Trophoblast cell (in vitro differentiated cells and primary cell): ENCODE data around the gene AQP1.
A peak's percentile ranks its signal among the peaks of the same experiment; 100 is the strongest.

Source experiments
- DNase-seq, 2 donors: peaks; one replicate each; pipeline ENCODE4 v3.0.0-alpha.2; 2016
- H2AFZ ChIP-seq: 2 replicates; pipeline ENCODE4 v1.6.1; 2013; ENCODE audit warnings: low read length, moderate library complexity, mild to moderate bottlenecking; ENCODE audit not compliant: insufficient read depth, poor library complexity
- H2AK5ac ChIP-seq: 2 replicates; pipeline ENCODE4 v1.6.1; 2013; ENCODE audit warnings: mild to moderate bottlenecking, low read length
- H2BK120ac ChIP-seq: 2 replicates; pipeline ENCODE4 v1.6.1; 2013; ENCODE audit warnings: low read length, mild to moderate bottlenecking, moderate library complexity; ENCODE audit not compliant: insufficient read depth, poor library complexity
- H2BK12ac ChIP-seq: 2 replicates; pipeline ENCODE4 v1.6.1; 2013; ENCODE audit warnings: mild to moderate bottlenecking, low read length, moderate library complexity
- H2BK5ac ChIP-seq: 2 replicates; pipeline ENCODE4 v1.6.1; 2013; ENCODE audit warnings: low read length, low read depth, moderate library complexity, mild to moderate bottlenecking; ENCODE audit not compliant: poor library complexity
- H3K14ac ChIP-seq: 2 replicates; pipeline ENCODE4 v1.6.1; 2013; ENCODE audit warnings: mild to moderate bottlenecking, low read length
- H3K18ac ChIP-seq: 2 replicates; pipeline ENCODE4 v1.6.1; 2013; ENCODE audit warnings: mild to moderate bottlenecking, low read length
- H3K23ac ChIP-seq: 2 replicates; pipeline ENCODE4 v1.6.1; 2013; ENCODE audit warnings: low read length
- H3K27ac ChIP-seq: 2 replicates; pipeline ENCODE4 v1.5.1; 2013; ENCODE audit warnings: low read depth, mild to moderate bottlenecking, inconsistent platforms, low read length, moderate library complexity
- H3K27me3 ChIP-seq: 2 replicates; pipeline ENCODE4 v1.6.1; 2013; ENCODE audit warnings: inconsistent platforms, mild to moderate bottlenecking, low read length, moderate library complexity; ENCODE audit not compliant: insufficient read depth
- H3K36me3 ChIP-seq, 2 experiments: 1 replicate in 1 of 2; 2 replicates in 1 of 2; pipeline ENCODE4 v1.6.1; 2013; ENCODE audit warnings: low read length in 2 of 2, mild to moderate bottlenecking in 2 of 2, moderate library complexity in 1 of 2; ENCODE audit not compliant: insufficient read depth in 2 of 2, control insufficient read depth in 1 of 2
- H3K4ac ChIP-seq: 2 replicates; pipeline ENCODE4 v1.6.1; 2013; ENCODE audit warnings: low read depth, mild to moderate bottlenecking, low read length, moderate library complexity
- H3K4me1 ChIP-seq, 2 experiments: 1 replicate in 1 of 2; 2 replicates in 1 of 2; pipeline ENCODE4 v1.6.1; 2013; ENCODE audit warnings: low read length in 2 of 2, mild to moderate bottlenecking in 2 of 2, moderate library complexity in 1 of 2; ENCODE audit not compliant: insufficient read depth in 2 of 2, control insufficient read depth in 1 of 2
- H3K4me2 ChIP-seq: 2 replicates; pipeline ENCODE4 v1.6.1; 2013; ENCODE audit warnings: inconsistent platforms, mild to moderate bottlenecking, low read length, moderate library complexity
- H3K4me3 ChIP-seq: 2 replicates; pipeline ENCODE4 v1.5.1; 2013; ENCODE audit warnings: mild to moderate bottlenecking, low read depth, low read length, inconsistent platforms
- H3K79me1 ChIP-seq: one replicate; pipeline ENCODE4 v1.6.1; 2013; ENCODE audit warnings: low read length
- H3K79me2 ChIP-seq: 2 replicates; pipeline ENCODE4 v1.6.1; 2013; ENCODE audit warnings: low read length, mild to moderate bottlenecking; ENCODE audit not compliant: control insufficient read depth, insufficient read depth, poor library complexity
- H3K9ac ChIP-seq: 2 replicates; pipeline ENCODE4 v1.6.1; 2013; ENCODE audit warnings: mild to moderate bottlenecking, low read length
- H3K9me3 ChIP-seq: 2 replicates; pipeline ENCODE4 v1.6.1; 2013; ENCODE audit warnings: low read depth, mild to moderate bottlenecking, control low read depth, inconsistent platforms, low read length; ENCODE audit not compliant: insufficient read depth
- H4K12ac ChIP-seq: 2 replicates; pipeline ENCODE4 v1.6.1; 2013; ENCODE audit warnings: low read depth, mild to moderate bottlenecking, low read length, moderate library complexity
- H4K8ac ChIP-seq: 2 replicates; pipeline ENCODE4 v1.6.1; 2013; ENCODE audit warnings: low read depth, mild to moderate bottlenecking, low read length, moderate library complexity
- H4K91ac ChIP-seq: one replicate; pipeline ENCODE4 v1.6.1; 2013; ENCODE audit warnings: low read depth, mild to moderate bottlenecking, low read length, moderate library complexity
- WGBS: extraction: QIAGEN DNeasy Blood & Tissue Kit; methylation state at CpG from one replicate; pipeline ENCODE4 v1.1.7; 2013; ENCODE audit warnings: missing lambda C conversion rate; ENCODE audit not compliant: insufficient read length, insufficient coverage; ENCODE audit errors: extremely low coverage; 5-methylcytosine and 5-hydroxymethylcytosine counted together

Gene AQP1

DNA sequence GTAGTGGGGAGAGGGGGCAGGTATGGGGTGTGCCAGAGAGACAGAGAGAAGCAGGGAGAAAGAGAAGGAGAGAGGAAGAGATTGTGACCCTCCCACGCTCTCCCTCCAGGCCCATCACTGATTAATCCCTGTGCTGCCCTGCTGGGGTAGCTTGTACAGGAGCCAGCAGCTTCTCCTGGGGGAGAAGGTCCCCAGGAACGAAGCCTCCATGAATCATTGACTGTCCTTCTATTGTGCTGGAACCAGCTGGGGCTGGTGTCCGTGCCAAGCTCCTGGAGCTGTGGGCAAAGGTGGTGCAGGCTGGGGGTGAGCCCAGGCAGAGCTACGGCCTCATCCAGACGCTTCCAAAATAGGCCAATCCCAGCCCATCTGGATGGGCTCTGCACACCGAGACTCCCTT, 20.9 kb downstream of the AQP1 start:
- Histone ChIP-seq H3K27me3 (no peaks in the 10 kb centered on the region), H3K14ac (peak overlapping the region; percentile 69), H4K8ac (no peak overlapping the region), H3K79me1 (peaks cover 15% of the 10 kb centered on the region), H4K12ac (no peak overlapping the region), H3K4me1 (peaks cover 18 to 21% of the 10 kb centered on the region in 2 experiments), H2BK5ac (no peak overlapping the region), H3K27ac (peak overlapping the region; percentile 29), H3K36me3 (no peaks in the 10 kb centered on the region), H2AK5ac (peak overlapping the region; percentile 16), H3K23ac (no peak overlapping the region), H3K4ac (no peak overlapping the region), H3K18ac (peak overlapping the region; percentile 63), H2BK12ac (peak overlapping the region; percentile 76), H2BK120ac (peak overlapping the region; percentile 61), H3K4me2 (no peak overlapping the region), H4K91ac (peak overlapping the region; percentile 71), H2AFZ (no peak overlapping the region), H3K9ac (no peak overlapping the region), H3K9me3 (peaks cover 1% of the 10 kb centered on the region), H3K79me2 (no peaks in the 10 kb centered on the region), H3K4me3 (no peak overlapping the region)
- WGBS, result no CpG with 5 or more reads among the region's 6 CpGs
- no peak for DNase-seq

DNA sequence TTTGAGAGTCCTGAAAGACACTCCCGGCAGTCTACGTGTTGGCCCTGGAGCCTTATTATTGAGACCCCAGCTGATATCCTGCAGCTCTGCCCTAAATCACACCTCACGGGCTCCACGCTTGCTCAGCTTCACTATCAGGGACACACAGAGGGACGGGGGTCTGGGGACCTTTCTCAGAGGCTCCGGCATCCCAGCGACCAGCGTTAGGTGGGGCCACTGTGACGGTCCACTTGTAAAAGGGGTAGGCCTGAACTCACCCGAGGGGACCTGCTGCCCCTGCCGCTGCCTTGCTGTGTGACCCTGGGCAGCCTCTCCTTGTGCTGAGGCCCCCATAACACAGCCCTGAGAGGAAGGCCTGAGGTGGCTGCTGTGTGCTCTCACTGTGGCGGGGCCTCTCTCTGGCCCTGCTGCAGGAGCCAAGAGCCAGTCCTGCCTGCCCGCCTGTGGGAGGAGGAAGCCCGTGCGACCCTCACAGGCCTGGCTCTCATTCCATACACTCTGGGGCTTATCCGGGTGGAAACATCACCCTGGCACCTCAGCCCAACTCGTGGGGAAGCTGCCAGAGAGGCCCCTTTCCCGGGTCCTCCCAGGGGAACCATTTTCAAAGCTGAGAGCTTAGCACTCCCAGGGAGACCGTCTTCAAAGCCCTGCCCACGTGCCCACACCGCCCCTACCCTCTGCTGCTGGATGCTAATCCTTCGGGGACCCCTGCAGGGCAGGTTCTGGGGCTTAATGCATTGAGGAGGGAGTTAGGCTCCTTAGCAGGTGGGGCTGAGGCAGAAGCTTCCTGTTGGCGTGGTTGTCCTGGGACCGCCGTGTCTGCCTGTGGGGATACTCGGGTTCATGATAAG, 21.7 kb downstream of the AQP1 start:
- no peak overlapping the region for H3K14ac ChIP-seq
- H3K36me3 ChIP-seq, result no peaks in the 10 kb centered on the region
- H3K4me2 ChIP-seq, result no peak overlapping the region
- H4K12ac ChIP-seq, result no peak overlapping the region
- H4K91ac ChIP-seq, result peak overlapping the region; percentile 71
- peak overlapping the region; percentile 29 for H2BK12ac ChIP-seq
- H4K8ac ChIP-seq, result no peak overlapping the region
- H3K9me3 ChIP-seq, result no peaks in the 10 kb centered on the region
- H3K79me2 ChIP-seq, result no peaks in the 10 kb centered on the region
- no peak overlapping the region for H3K4ac ChIP-seq
- H2AFZ ChIP-seq, result no peak overlapping the region
- DNase-seq, result no peak
- H3K4me1 ChIP-seq, result peaks cover 18 to 21% of the 10 kb centered on the region in 2 experiments
- WGBS, result no CpG with 5 or more reads among the region's 26 CpGs
- H3K23ac ChIP-seq, result no peak overlapping the region
- H3K4me3 ChIP-seq, result no peak overlapping the region
- peak overlapping the region; percentile 16 for H2AK5ac ChIP-seq
- H3K9ac ChIP-seq, result no peak overlapping the region
- peaks cover 15% of the 10 kb centered on the region for H3K79me1 ChIP-seq
- H3K18ac ChIP-seq, result no peak overlapping the region
- peak overlapping the region; percentile 61 for H2BK120ac ChIP-seq
- no peak overlapping the region for H3K27ac ChIP-seq
- H3K27me3 ChIP-seq, result no peaks in the 10 kb centered on the region
- H2BK5ac ChIP-seq, result no peak overlapping the region

DNA sequence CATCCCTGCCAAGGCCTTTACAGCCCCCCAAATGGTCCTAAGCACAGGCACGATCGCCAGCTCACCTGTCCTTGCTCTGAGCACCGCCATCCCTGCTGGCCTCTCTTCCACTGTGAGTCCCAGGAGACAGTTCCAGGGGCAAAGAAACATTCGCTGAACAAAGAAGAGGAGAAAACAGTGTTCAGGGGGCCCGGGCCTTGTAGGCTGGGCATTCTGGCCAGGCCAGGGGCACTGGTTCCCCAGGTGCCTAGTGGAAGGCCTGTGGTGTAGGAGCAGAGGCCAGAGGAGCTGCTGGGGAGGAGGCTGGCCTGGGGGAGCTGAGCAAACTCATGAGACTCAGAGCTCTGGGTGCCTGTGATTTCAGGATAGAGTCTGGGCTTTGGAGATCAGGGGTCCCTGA, 22.6 kb downstream of the AQP1 start:
- Histone ChIP-seq H2BK120ac (no peak overlapping the region), H3K4me2 (no peak overlapping the region), H3K4me3 (no peak overlapping the region), H3K27me3 (no peaks in the 10 kb centered on the region), H3K36me3 (no peaks in the 10 kb centered on the region), H4K12ac (no peak overlapping the region), H3K4ac (no peak overlapping the region), H3K9ac (no peak overlapping the region), H2BK12ac (no peak overlapping the region), H3K23ac (no peak overlapping the region), H3K18ac (no peak overlapping the region), H3K14ac (no peak overlapping the region), H2BK5ac (no peak overlapping the region), H3K4me1 (peaks cover 18 to 21% of the 10 kb centered on the region in 2 experiments), H2AFZ (no peak overlapping the region), H3K79me2 (no peaks in the 10 kb centered on the region), H4K91ac (peak overlapping the region; percentile 30), H3K9me3 (no peaks in the 10 kb centered on the region), H3K79me1 (peaks cover 15% of the 10 kb centered on the region), H3K27ac (no peak overlapping the region), H4K8ac (no peak overlapping the region), H2AK5ac (peak overlapping the region; percentile 65)
- no CpG with 5 or more reads among the region's 5 CpGs for WGBS
- DNase-seq, result no peak

DNA sequence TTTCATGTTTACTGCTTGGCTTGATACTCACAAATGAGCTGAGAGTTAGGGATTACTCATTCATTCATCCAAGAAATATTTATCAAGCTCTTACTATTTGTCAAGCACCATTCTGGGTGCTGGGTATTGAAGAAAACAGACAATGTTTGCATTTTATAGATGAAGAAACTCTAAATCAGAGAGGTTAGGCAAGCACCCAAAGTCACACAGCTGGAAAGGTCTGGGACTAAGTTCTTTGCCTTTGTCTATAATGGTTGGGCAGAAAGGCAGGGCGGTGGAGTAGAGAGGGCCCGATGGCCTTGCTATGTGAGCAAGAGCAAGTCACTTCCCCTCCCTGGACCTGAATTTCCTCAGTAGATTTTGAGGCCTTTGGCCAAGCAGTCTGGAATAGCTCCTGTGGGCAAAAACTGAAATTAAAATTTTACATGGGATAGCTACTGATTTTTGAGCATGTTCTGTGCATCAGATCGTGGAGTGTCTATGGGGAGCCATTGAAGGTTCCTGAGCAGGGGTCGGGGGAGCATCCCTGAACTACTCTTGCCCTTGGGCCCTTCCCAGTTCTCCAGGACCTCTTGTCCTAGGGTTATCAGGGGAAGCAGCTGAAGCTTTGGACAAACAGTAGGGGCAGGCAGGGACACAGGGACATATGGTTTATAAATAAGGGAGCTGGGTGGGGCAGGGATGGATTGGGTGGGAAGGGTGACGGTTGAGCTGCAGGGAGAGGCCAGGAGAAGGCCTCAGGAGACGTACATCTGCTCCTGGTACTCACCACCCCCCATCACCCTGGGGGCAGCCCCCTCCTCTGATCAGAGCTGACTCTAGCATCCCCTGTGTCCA, 23.3 kb downstream of the AQP1 start:
- H3K4me2 ChIP-seq, result no peak overlapping the region

More for the DNA sequence above, 23.3 kb downstream of the AQP1 start:
- no peaks in the 10 kb centered on the region for H3K79me2 ChIP-seq
- H4K91ac ChIP-seq, result peak overlapping the region; percentile 30
- H2BK5ac ChIP-seq, result no peak overlapping the region
- H3K27ac ChIP-seq, result no peak overlapping the region
- no peak overlapping the region for H3K4ac ChIP-seq
- H3K4me3 ChIP-seq, result no peak overlapping the region
- no peak overlapping the region for H2AFZ ChIP-seq
- peaks cover 15% of the 10 kb centered on the region for H3K79me1 ChIP-seq
- no peak overlapping the region for H2BK120ac ChIP-seq
- no CpG with 5 or more reads among the region's 6 CpGs for WGBS
- no peak overlapping the region for H2BK12ac ChIP-seq
- no peak overlapping the region for H4K12ac ChIP-seq
- H3K27me3 ChIP-seq, result no peaks in the 10 kb centered on the region
- H2AK5ac ChIP-seq, result no peak overlapping the region
- no peak overlapping the region for H3K9ac ChIP-seq
- DNase-seq, result no peak
- no peaks in the 10 kb centered on the region for H3K36me3 ChIP-seq
- peaks cover 18 to 19% of the 10 kb centered on the region in 2 experiments for H3K4me1 ChIP-seq
- H3K18ac ChIP-seq, result no peak overlapping the region
- H3K9me3 ChIP-seq, result no peaks in the 10 kb centered on the region
- no peak overlapping the region for H3K23ac ChIP-seq
- no peak overlapping the region for H3K14ac ChIP-seq
- no peak overlapping the region for H4K8ac ChIP-seq
